Measurements from ENCODE around the gene OLFML1.
"Not testable (repeated sequence)": the region's sequence is repeated elsewhere in the genome, so short reads cannot be mapped to it uniquely, and the experiment has no call there.

The OLFML1 gene

DNA sequence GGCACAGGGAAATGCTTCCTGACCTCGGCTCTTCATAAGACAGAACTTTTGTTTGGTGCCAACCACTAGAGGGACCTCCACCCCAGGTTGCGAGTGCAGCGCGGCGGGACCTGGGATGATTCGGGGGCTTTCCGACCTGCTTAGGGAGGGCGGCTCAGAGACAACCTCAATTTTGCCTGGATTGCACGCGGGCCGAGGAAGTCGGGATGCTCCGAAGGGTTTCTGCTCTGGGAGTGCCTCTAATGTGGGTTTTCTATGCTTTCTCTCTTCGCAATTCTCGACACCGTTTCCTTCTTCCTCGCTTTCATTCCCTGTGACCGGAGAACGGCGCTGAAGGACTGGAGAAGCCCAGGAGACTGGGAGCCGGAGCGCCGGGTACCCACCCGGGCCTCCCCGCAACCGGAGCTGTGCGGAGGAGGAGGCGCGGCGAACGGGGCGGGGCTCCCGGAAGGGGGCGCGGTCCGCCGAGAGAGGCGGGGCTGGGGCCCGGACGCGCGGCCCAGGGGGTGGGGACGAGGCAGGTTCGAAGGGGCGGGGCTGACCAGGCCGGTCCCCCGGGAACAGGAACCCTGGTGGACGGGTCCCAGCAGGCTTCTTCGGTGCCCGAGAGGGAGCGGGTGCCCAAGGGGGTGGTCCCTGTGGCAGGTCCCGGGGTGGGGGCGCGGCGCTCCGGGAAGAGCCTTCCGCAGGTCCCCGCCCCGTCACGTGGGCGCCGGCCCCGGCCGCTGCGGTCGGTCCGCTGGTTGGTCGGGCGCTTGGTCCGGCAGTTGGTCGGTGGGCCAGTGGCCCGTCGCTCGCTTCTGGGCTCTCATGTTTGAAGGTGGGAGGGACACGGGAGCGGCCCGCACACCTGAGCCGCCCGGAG is 28.2 kb downstream of the OLFML1 start, which contains the start of gene PPFIBP2:
TSS of gene PPFIBP2 (plus strand) at position 766 of the 865 bp plus-strand sequence. CDS start 35,477 bp downstream, outside the sequence.
- peak; percentile 56 for DNase-seq

DNA sequence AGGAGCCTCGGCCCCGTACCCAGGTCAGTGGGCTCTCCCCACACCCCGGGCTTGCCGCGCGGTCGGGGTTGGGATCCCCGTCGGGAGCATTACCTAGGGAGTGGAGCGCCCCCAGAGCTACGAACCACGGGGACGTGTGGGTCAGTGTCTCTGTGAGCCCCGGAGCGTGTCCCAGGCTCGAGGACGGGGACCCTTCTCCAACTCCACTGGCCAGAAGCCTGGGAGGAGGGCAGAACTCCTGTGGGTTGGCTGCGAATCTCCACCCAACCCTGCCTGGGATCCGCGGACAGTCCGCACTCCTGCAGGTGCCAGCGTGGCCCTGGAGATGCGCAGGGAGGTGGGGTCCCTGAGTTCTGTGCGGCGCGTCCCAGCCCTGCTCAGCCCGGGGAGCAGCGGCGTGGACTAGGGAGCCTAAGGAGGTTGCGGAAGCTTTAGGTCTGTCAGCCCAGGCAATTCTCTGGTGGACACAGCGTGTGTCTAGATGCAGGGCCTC is 28.8 kb downstream of the OLFML1 start:
- DNase-seq = no peak

DNA sequence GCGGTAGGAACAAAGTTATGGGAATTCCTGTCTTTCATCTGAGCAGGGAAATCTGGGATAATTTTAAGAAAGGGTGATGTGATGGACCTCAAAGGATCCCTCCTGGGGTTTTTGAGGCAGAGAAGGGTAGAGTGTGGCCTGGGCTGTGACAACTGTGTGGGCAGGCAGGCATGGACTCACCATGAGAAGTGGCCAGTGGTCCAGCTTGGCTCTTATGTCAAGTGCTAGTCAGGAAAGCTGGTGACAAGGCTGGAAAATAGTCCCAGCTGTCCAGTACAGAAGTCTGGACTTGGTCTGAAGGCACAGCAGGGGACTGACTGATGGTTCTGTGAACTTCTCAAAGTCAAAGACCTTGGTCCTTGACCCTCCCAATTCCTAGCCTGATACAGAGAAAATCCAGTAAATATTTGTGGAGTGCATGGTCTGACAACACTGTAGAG is 30.2 kb downstream of the OLFML1 start:
- DNase-seq = no peak

DNA sequence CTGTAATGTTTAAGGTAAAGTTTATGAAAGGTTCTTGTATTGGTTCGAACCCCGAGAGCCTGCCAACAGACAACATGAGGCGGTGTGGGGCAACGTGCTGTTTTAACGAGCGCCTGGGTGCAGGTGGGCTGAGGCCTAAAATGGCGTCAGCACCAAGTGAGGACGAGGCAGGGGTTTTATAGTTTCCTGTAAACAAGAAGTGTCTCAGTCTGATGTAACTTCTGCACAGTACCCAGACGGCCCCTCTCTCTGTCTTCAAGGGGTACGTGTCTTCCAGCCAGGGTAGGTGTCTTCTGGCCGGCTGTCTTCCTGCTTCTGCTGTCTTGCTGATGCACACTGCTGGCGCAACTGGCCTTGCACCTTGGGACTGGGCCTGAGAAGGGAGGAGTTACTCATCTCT is 31.2 kb downstream of the OLFML1 start:
- DNase-seq = no peak

DNA sequence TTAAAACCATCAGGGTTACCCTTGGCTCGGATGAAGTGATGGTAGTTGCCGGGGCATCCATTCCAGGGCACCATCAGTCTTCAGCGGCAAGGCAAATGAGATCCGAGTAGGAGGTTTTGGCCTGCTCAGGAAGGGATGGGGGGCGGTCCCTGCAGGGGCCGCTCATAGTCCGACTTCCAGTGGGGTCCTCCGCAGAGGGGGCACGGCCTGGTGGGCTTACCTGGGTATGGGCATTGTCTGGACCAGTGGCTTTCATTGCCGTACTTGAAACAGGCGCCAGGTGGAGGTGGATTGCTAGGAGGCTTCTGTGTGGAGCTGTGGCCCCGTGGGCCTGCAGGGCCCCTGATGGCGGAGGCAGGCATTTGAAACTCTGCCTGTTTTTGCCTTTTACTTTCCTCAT is 32.4 kb downstream of the OLFML1 start:
- DNase-seq = not testable (repeated sequence)

DNA sequence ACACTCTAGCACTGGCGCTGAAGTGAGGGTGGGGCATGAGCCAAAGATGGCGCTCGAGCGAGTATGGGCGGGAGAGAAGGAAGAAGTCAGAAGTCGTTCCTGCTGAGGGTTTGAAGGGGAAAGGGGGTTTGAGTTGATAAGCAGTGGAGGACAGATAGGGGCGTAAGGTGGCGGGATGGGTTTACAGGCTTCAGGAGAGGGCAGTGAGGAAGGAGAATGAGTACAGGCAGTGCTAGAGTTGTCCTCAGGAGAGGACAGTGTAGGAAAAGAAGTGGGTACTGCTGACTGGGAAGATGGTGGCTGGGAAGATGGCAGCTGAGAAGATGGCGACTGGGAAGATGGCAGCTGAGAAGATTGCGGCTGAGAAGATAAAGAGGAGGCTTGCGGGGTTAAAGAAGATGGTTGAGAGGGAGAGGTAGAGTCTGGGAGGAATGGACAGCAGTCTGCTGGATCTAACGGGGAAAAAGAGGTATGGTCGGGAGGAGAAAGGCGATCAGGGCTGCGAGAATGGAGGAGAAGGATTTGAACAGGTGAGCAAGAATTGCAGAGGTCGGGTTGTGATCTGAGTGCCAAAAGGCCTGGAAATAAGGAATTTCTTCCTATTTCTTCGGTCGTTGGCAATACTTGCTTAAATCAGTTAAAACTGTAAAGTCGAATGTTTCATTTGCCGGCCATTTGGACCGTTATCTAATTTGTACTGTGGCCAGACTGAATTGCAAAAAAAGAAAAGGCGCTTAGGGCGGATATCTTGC is 33.7 kb downstream of the OLFML1 start:
- no peak for DNase-seq

DNA sequence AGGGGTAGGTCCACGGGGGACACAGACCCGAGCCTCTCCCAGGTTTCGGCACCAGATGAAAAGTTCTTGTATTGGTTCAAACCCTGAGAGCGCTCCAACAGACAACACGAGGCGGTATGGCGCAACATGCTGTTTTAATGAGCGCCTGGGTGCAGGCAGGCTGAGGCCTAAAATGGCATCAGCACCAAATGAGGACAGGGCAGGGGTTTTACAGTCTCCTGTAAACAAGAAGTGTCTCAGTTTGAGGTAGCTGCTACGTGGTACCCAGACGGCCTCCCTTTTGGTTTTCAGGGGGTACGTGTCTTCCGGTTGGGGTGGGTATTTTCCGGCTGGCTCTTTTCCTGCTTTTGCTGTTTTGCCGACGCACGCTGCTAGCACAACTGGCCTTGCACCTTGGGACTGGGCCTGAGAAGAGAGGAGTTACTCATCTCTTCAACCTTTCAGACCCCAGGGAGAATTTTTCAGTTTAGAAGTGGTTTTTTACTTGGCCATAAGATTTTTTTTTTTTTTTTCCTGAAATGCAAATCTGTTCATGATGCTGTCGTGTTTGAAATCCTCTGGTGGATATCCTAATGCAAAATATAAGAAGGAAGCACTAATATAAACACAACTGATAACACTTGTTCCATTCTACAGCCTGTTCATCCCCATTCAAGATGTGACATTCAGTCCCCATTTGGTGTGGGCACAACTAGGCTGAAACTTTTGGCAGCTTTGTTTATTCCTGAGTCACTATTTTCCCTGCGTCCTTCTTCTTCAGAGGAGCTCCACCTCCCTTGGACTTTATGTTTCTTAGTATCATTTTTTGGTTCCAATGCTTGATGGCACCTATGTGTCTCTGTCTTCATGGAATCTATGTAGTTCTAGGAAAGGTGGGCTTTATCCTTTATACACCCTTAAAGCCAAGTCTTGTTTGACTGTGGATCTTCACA is 35.0 kb downstream of the OLFML1 start:
- no peak for DNase-seq

DNA sequence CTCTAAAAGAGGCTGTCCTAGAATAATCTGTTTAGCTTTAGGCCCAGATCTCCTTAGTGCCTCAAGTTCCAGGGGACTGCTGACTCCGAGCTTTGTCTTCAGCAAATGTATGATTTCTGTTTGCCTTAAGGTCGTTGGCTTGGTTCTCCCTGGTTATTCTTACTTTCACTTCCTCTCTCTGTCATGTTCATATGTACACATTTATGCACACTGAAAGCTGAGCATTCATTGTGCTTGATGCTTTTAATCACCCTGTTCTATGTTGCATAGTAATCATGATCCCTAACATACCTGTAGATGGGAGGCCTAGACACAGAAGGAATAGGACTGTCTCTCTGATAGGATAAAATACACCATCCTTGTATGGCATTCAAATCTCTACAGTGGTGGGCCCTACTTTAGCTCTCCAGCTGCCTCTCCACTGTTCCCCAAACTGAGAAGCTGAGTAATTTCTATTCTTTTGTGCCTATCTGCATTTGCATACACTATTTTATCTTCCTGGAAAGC is 35.7 kb downstream of the OLFML1 start:
- DNase-seq = no peak

DNA sequence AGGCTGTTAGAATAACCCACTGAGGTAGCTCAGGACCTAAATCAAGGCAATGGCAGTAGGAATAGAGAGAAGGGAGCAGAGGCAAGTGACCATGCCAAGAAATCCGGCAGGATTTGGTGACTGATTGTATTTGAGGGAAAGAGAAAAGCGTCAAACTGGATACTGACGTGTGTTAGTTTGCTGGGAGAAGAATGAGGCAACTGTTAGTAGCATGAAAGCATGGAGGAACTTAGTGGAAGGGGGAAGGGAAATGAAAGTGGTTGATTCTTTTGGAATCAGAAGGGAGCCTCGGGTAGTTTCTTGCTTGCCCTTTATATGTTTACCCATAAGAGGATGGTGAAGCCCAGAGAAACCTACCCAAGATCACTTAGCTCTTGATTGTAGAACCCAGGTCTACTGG is 36.8 kb downstream of the OLFML1 start:
- no peak for DNase-seq

DNA sequence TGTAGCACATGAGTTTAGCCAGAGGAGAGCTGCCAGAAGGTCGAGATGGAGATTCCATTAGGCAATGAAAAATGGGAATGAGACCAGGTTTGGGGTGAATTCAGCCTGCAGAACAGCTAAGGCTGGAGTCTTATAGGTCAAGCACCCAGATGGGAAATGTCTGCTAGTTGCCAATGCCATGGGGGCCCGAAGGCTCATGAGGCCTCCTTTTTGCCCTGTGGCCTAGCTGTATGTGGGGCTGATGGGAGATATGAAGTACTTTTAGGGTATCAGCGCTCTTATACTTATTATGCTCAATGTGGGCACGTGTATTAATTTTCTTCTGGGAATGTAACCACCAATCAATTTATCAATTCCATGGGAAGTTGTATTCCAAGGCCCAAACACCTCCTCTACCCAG is 37.2 kb downstream of the OLFML1 start:
- DNase-seq = no peak

DNA sequence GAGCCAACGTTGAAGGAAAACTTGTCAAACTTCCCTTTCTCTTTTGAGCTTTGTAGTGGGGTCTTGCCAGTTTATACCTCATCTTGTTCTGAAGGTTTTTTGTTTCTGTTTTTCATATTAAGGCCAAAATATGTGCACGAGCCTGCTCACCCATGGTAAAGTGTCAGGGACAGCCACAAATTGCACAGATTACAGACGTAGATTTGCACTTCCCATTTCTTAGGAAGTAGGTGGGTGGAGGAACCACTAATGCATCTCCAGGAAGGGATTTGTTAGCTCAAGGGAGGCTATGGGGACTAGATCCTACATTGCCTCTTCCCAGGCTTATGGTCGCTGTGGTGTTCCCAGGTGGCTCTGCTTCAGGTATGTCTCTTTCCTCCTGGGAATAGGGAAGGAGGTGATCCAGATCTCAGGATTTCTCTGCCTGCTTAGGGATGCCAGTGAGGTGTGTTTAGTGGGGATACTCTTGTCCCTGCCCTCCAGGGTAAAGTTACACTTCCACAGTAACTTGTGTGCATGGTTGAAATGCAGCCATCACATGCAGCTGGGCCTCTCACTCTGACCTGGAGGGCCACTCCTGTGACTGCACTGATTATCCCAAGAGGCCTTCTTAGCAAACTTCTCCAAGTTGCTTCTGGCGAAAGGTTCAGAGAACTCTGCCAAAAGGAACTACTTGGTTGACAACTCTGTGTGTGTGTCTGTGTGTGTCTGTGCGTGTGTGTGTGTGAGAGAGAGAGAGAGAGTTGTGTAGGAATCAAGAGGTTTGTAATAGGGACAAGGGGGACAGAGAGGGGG is 38.3 kb downstream of the OLFML1 start:
- DNase-seq = no peak

DNA sequence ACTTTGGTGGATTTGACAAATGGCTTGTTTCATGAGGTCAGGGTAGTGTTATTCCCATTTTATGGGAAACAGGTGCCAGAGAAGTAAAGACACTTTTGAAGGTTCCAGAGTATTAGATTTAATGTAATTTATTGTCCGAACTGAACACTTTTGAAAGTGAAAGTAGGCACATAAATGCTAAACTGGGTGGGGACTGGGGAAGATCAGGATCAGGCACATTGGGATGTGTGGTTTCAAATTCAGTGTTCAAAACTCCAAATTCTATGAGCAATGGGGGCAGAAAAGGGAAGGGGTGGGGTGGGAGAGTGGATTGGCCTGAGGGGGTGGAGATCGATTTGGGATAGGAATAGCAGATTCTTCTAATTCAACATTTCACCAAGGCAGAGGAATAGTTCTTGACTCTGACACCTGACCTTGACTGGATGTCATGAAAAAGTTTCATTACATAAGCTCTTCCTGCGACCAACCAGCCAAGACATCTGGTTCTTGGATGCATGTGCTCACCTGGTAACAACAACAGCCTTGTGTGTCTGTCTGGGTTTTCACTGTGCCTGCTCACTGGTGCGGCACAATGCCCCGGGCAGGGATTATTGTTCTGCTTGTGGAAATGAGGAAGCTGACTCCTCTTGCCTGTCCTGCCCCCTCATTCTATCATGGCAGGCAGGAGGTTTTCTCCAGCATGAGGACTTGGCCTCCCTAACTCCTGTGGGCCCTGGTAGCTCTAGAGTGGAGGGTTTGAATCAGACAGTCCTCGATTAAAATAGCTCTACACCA is 39.3 kb downstream of the OLFML1 start:
- DNase-seq = no peak

DNA sequence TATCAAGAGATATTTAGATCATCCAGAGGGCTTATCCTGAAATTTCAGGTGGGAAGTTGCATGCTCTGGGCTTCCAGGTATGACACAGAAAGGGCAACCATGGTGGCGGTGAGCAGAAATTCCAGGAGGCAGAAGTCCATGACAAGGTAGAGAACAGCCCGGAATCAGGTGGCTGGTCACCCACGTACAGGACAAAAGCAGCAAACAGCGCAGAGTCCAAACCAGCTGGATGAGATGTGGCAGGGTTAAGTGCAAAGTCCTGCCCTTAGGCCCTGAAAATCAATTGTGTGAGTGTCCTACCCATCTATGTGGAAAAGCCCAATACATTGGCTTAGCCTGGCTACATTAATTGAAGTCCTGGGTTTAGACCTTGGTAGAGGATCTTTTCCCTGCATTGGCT is 40.1 kb downstream of the OLFML1 start:
- DNase-seq = no peak

DNA sequence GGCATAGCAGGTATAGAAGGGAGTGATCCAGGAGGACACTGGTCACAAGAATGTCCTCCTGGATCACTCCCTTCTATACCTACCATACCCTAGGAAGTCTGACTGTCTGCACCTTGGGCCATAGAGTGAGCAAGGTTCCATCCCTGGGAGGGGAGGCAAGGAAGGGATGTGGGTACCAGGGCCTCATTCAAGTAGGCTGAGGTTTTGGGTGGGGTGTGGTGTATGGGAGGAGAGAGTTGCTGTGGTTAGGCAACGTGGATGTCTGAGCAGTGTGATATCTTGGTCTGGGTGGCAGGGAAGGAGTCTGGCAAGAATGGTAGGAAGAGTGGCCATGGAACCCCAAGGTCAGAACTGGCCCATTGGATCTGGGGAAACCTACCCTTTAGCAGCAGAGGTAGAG is 41.7 kb downstream of the OLFML1 start:
- DNase-seq = no peak

DNA sequence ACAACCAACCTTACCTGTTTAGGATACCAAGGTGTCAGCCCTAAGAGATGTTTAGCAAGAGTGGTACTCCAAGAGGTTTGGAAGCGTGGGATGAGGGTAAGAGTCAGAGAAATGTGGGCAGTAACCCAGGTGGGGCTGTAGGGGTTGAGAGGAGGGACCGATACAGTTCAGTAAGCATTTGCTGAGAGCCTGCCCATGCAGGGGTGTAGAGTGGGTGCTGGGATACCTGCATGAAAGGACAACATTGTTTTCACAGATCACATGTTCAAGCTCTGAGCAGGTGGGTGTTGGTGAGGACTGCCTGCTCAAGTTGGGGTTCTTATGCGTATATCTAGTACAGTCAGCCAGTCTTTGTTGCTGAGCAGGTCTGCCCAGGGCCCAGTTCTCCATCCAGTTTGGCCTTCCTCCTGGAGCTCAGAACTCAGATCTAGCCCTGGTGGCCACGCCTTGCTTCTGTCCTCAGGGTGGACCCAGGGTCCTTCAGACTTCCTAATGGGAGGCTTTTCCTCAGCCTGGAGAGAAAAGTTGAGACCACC is 43.3 kb downstream of the OLFML1 start:
- DNase-seq = no peak

DNA sequence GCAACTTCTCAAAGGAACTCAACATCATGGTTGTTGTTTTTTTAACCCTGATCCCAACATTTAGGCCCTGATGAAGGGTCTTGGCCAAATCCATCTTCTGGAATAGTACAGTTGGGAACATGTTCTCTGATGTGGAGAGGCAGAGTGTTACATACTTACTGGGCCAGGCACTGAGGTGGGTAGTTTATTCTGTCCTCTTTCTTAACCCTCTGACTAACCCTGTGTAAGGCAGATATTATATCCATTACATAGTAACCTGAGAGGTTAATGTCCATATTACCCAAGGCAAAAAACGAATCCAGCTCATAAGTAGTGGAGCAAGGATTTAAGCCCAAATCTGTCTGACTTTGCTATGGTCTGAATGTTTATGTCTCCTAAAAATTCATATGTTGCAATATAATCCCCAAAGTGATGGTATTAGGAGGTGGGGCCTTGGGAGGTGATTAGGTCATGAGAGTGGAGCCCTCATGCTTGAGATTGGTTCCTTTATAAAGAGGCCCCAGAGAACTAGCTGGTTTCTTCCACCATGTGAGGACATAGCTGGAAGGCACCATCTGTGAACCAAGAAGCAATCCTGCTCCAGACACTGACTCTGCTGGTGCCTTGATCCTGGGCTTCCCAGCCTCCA is 44.8 kb downstream of the OLFML1 start:
- DNase-seq = no peak

DNA sequence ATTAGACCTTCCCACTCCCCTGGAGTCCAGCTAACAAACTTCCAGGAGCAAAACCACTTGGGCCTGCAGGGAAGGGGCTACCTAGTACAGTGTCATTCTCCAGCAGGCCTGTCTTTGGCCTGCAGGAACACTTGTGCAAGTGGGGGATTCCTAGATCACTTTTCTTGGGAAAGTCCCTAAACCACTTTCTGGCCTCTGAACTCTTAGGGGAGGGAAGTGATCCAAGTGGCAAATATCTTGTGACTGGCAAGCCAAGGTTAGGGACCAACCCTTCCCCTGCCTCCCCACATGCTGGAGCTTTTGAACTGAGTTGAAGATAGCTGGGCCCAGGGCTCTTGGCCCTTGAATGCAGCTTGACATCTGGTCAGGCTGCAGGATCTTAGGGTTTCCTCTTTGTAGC is 45.7 kb downstream of the OLFML1 start:
- no peak for DNase-seq

DNA sequence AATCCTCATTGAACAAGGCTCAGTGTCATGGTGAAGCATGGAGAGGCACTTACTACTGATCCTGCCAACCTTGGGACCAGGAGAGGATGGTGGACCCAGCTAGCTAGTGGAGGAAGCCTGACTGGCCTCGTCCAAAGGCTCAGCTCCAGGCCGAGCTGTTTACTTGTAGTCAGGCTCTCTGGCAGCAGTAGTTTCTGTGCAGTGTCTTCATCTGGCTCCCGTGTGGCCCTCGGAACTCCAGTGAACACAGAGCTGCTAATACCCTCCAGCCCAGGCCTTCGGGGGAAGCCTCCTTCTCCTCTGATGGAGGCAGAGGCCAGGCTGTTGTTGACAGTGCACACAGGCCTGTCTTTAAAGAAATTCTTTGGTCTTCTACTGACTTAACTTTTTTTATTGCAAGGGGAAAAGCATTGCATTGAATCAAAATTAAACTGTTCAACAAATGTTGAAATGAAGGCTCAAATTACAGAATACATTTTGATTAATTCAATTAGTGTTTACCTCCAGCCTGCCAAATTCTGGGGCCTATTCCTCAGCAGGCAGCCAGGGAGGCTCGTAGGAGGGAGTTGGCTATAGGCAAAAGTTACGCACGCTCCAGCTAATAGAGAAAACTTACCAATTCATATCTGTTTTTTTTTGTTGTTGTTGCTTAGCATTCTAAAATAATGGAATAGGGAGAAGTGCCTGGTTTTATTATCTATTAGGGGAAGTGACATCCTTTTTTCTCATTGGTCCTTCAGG is 47.3 kb downstream of the OLFML1 start:
- DNase-seq = no peak

Measured in fibroblast of skin of right biceps (primary cell).